ENCODE results near the gene PAPOLA.

Gene PAPOLA

GRCh38 chr14:96586056-96586455 is 83.9 kb downstream of the PAPOLA start:
- Histone ChIP-seq H3K9me3 (ENCODE audit: control insufficient read depth, insufficient read depth, low read depth, low read length) (no peaks in the 10 kb centered on the region), H3K4me1 (ENCODE audit: control insufficient read depth, insufficient read depth, low read length) (no peaks in the 10 kb centered on the region), H3K36me3 (ENCODE audit: control insufficient read depth in 2 of 2, insufficient read depth in 1 of 2, low read length in 2 of 2) (no peaks in the 10 kb centered on the region), H3K27ac (ENCODE audit: extremely low read depth, low read depth, low read length) (no peak overlapping the region), H3K4me3 (ENCODE audit: low read depth, low read length) (no peak overlapping the region)
- ChIA-PET CTCF (no interaction called here), POLR2A (no interaction called here)
- TF ChIP-seq EGR2 (tag by site-specific recombination; IDR thresholded peaks at IDR 0.05; ENCODE audit: low read depth) (no peak), ZNF362 (tag by site-specific recombination; IDR thresholded peaks at IDR 0.05) (no peak), ZNF132 (tag by site-specific recombination; IDR thresholded peaks at IDR 0.05; ENCODE audit: borderline replicate concordance) (no peak), ZNF707 (tag by site-specific recombination; IDR thresholded peaks at IDR 0.05) (no peak), TSHZ1 (tag by site-specific recombination; IDR thresholded peaks at IDR 0.05; ENCODE audit: borderline replicate concordance) (no peak), ZNF837 (tag by site-specific recombination; IDR thresholded peaks at IDR 0.05) (no peak), ZBTB20 (tag by site-specific recombination; IDR thresholded peaks at IDR 0.05) (no peak), ZNF747 (tag by site-specific recombination; IDR thresholded peaks at IDR 0.05) (no peak), GLIS1 (tag by site-specific recombination; IDR thresholded peaks at IDR 0.05) (no peak)

GRCh38 chr14:96586921-96587822 is 85.0 kb downstream of the PAPOLA start:
- no peaks in the 10 kb centered on the region for H3K9me3 ChIP-seq (ENCODE audit: control insufficient read depth, insufficient read depth, low read depth, low read length)
- ChIA-PET POLR2A (no interaction called here), CTCF (no interaction called here)
- H3K36me3 ChIP-seq (ENCODE audit: control insufficient read depth in 2 of 2, insufficient read depth in 1 of 2, low read length in 2 of 2) = no peaks in the 10 kb centered on the region
- no peak overlapping the region for H3K4me3 ChIP-seq (ENCODE audit: low read depth, low read length)
- H3K4me1 ChIP-seq (ENCODE audit: control insufficient read depth, insufficient read depth, low read length) = no peaks in the 10 kb centered on the region
- no peak overlapping the region for H3K27ac ChIP-seq (ENCODE audit: extremely low read depth, low read depth, low read length)
- TF ChIP-seq INSM2 (tag by site-specific recombination; IDR thresholded peaks at IDR 0.05) (no peak), ZNF37A (tag by site-specific recombination; IDR thresholded peaks at IDR 0.05) (no peak), ZSCAN18 (tag by site-specific recombination; IDR thresholded peaks at IDR 0.05) (no peak), EGR2 (tag by site-specific recombination; IDR thresholded peaks at IDR 0.05; ENCODE audit: low read depth) (no peak), ZNF768 (tag by site-specific recombination; IDR thresholded peaks at IDR 0.05) (no peak), ZNF843 (tag by site-specific recombination; IDR thresholded peaks at IDR 0.05) (no peak), ZFP41 (tag by site-specific recombination; IDR thresholded peaks at IDR 0.05; ENCODE audit: borderline replicate concordance) (no peak), BCL11A (tag by site-specific recombination; IDR thresholded peaks at IDR 0.05; ENCODE audit: low read depth) (no peak), ZSCAN30 (tag by site-specific recombination; IDR thresholded peaks at IDR 0.05) (no peak), PRDM6 (tag by site-specific recombination; IDR thresholded peaks at IDR 0.05) (no peak), ZNF18 (tag by site-specific recombination; IDR thresholded peaks at IDR 0.05) (no peak), OSR2 (tag by site-specific recombination; IDR thresholded peaks at IDR 0.05) (no peak), ZNF138 (tag by site-specific recombination; IDR thresholded peaks at IDR 0.05; ENCODE audit: borderline replicate concordance) (no peak), SCRT1 (tag by site-specific recombination; IDR thresholded peaks at IDR 0.05; ENCODE audit: borderline replicate concordance) (no peak)

All from HEK293 (cell line).